Keratinocyte (primary cell): ENCODE data around the gene MS4A15. TPM values are rescaled to one million over a fixed set of nuclear protein-coding genes. Genes with fewer than 3 reads are reported as not detected.

Experiments
- DNase-seq: peaks from one replicate; pipeline ENCODE4 v3.0.0-alpha.2; 2011; ENCODE audit warnings: low read depth, missing footprints, low spot score
- FAIRE-seq: peaks from 2 replicates; lab custom pipeline; 2011; peaks lifted over from hg19 to GRCh38; lab: Jason Lieb, UNC
- H2AFZ ChIP-seq: 2 replicates; pipeline ENCODE4 v1.6.0; 2012; ENCODE audit warnings: low read length, control low read depth, inconsistent platforms; ENCODE audit not compliant: control insufficient read depth
- H3K27ac ChIP-seq: 2 replicates; pipeline ENCODE4 v1.5.1; 2011; ENCODE audit warnings: low read length; ENCODE audit not compliant: control insufficient read depth, insufficient read depth
- H3K27me3 ChIP-seq: 3 replicates; pipeline ENCODE4 v1.6.0; 2011; ENCODE audit warnings: low read length; ENCODE audit not compliant: control insufficient read depth, insufficient read depth; ENCODE audit errors: extremely low read depth
- H3K36me3 ChIP-seq, 2 experiments: 2 replicates in 1 of 2; 3 replicates in 1 of 2; pipeline ENCODE4 v1.5.1; 2011; ENCODE audit warnings: low read length in 2 of 2, mild to moderate bottlenecking in 1 of 2; ENCODE audit not compliant: control insufficient read depth in 2 of 2, insufficient read depth in 2 of 2; ENCODE audit errors: extremely low read depth in 1 of 2
- H3K4me1 ChIP-seq: 3 replicates; pipeline ENCODE4 v1.5.1; 2011; ENCODE audit warnings: low read length; ENCODE audit not compliant: control insufficient read depth, insufficient read depth; ENCODE audit errors: extremely low read depth
- H3K4me2 ChIP-seq: 3 replicates; pipeline ENCODE4 v1.6.0; 2011; ENCODE audit warnings: low read depth, low read length; ENCODE audit not compliant: control insufficient read depth, insufficient read depth; ENCODE audit errors: extremely low read depth
- H3K4me3 ChIP-seq, 3 experiments: fragments of 200-600 bp in 1 of 3; sonication (generic) in 1 of 3; 2 replicates in 2 of 3; 3 replicates in 1 of 3; pipeline ENCODE4 v1.5.1; 2011 to 2016; ENCODE audit warnings: low read length in 3 of 3, mild to moderate bottlenecking in 3 of 3, control low read depth in 2 of 3, inconsistent platforms in 1 of 3, low read depth in 1 of 3, mixed read lengths in 1 of 3, mixed run types in 1 of 3, moderate library complexity in 1 of 3; ENCODE audit not compliant: control insufficient read depth in 2 of 3, insufficient read depth in 2 of 3; ENCODE audit errors: extremely low read depth in 1 of 3
- H3K79me2 ChIP-seq: 2 replicates; pipeline ENCODE4 v1.6.0; 2012; ENCODE audit warnings: low read length; ENCODE audit not compliant: control insufficient read depth, insufficient read depth
- H3K9ac ChIP-seq: 3 replicates; pipeline ENCODE4 v1.6.0; 2011; ENCODE audit warnings: low read length; ENCODE audit not compliant: control insufficient read depth, insufficient read depth; ENCODE audit errors: extremely low read depth
- H3K9me1 ChIP-seq: 3 replicates; pipeline ENCODE4 v1.6.0; 2011; ENCODE audit warnings: low read length; ENCODE audit not compliant: control insufficient read depth, insufficient read depth; ENCODE audit errors: extremely low read depth
- H3K9me3 ChIP-seq: 2 replicates; pipeline ENCODE4 v1.5.1; 2012; ENCODE audit warnings: low read depth, low read length; ENCODE audit not compliant: control insufficient read depth
- H4K20me1 ChIP-seq: 3 replicates; pipeline ENCODE4 v1.6.0; 2011; ENCODE audit warnings: low read length; ENCODE audit not compliant: control insufficient read depth, insufficient read depth; ENCODE audit errors: extremely low read depth
- CTCF ChIP-seq, 3 experiments: IDR thresholded peaks in 1 of 3; conservative IDR thresholded peaks in 1 of 3; optimal IDR thresholded peaks in 1 of 3; 2 replicates in 2 of 3; 3 replicates in 1 of 3; pipeline versions ENCODE3 to v1.5.1; 2011; ENCODE audit warnings: low read length in 3 of 3, mild to moderate bottlenecking in 3 of 3, moderate library complexity in 2 of 3, control low read depth in 1 of 3, inconsistent platforms in 1 of 3; ENCODE audit not compliant: insufficient read depth in 2 of 3; ENCODE audit errors: extremely low read depth in 1 of 3
- EZH2 ChIP-seq: IDR thresholded peaks from one replicate; pipeline ENCODE4 v1.6.1; 2012; ENCODE audit warnings: inconsistent platforms, mild to moderate bottlenecking, low read length, moderate library complexity
- dilution Hi-C: fragments of 300-500 bp; cut with MboI; formaldehyde crosslinking; loops from one replicate; pipeline ENCODE4 v1.7.0; 2020; ENCODE audit warnings: low sequenced_read_pairs; ENCODE audit not compliant: extremely low pct_ligation_motif_present
- polyA plus RNA-seq, 5 experiments: library from polyadenylated mRNA; depleted of rRNA in 3 of 5; stranded (reverse) in 3 of 5; stranded (forward) in 1 of 5; unstranded in 1 of 5; fragments of >200 nt; gene quantifications; 1 replicate in 1 of 5; 2 replicates in 3 of 5; 3 replicates in 1 of 5; pipeline versions ENCODE4 v1.2.1 to v1.2.3, GENCODE V29; 2011 to 2012; ENCODE audit warnings: missing spikeins in 2 of 5, low read depth in 1 of 5, low replicate concordance in 1 of 5

MS4A15 gene
- polyA plus RNA-seq, 1 donor (not counting 4 experiments of a cell fraction or from before 2014, with no cell fraction given) = 0.03 TPM

- no peak for FAIRE-seq
- no peak overlapping the region for H3K27ac ChIP-seq
- dilution Hi-C loops = no loop called here
Observed at GRCh38 chr11:60809249-60809648, 52.6 kb downstream of the MS4A15 start.

GRCh38 chr11:60809691-60810090, 53.0 kb downstream of the MS4A15 start:
- no peak for FAIRE-seq
- TF ChIP-seq CTCF (optimal IDR thresholded peaks at IDR 0.05 in 1 of 3, IDR thresholded peaks at IDR 0.05 in 1 of 3, conservative IDR thresholded peaks at IDR 0.05 in 1 of 3; ENCODE audit: extremely low read depth in 1 of 3, insufficient read depth in 2 of 3, low read length in 3 of 3) (no peak), EZH2 (no peak)
- H3K27ac ChIP-seq = no peak overlapping the region
- DNase-seq = no peak
- no peaks in the 10 kb centered on the region for H3K4me1 ChIP-seq
- no peak overlapping the region for H2AFZ ChIP-seq
- H3K4me3 ChIP-seq = no peak overlapping the region
- H3K9me3 ChIP-seq = no peaks in the 10 kb centered on the region
- no peaks in the 10 kb centered on the region for H3K36me3 ChIP-seq
- H3K4me2 ChIP-seq = no peak overlapping the region
- H3K27me3 ChIP-seq = no peaks in the 10 kb centered on the region
- no peak overlapping the region for H3K9ac ChIP-seq
- dilution Hi-C loops = no loop called here
- H4K20me1 ChIP-seq = no peaks in the 10 kb centered on the region
- no peaks in the 10 kb centered on the region for H3K79me2 ChIP-seq
- no peaks in the 10 kb centered on the region for H3K9me1 ChIP-seq

More at GRCh38 chr11:60809249-60809648, 52.6 kb downstream of the MS4A15 start:
- Histone ChIP-seq H2AFZ (no peak overlapping the region), H3K4me1 (no peaks in the 10 kb centered on the region), H3K79me2 (no peaks in the 10 kb centered on the region), H3K4me3 (no peak overlapping the region), H3K9ac (no peak overlapping the region), H4K20me1 (no peaks in the 10 kb centered on the region), H3K27me3 (no peaks in the 10 kb centered on the region), H3K9me1 (no peaks in the 10 kb centered on the region), H3K36me3 (no peaks in the 10 kb centered on the region), H3K4me2 (no peak overlapping the region), H3K9me3 (no peaks in the 10 kb centered on the region)
- DNase-seq = no peak
- TF ChIP-seq EZH2 = no peak
- no peak for TF ChIP-seq CTCF (optimal IDR thresholded peaks at IDR 0.05 in 1 of 3, IDR thresholded peaks at IDR 0.05 in 1 of 3, conservative IDR thresholded peaks at IDR 0.05 in 1 of 3; ENCODE audit: extremely low read depth in 1 of 3, insufficient read depth in 2 of 3, low read length in 3 of 3)
